ENCODE results near the gene FGF6. TPM values are rescaled to one million over a fixed set of nuclear protein-coding genes. Genes with fewer than 3 reads are reported as not detected.

The FGF6 gene, protein sequence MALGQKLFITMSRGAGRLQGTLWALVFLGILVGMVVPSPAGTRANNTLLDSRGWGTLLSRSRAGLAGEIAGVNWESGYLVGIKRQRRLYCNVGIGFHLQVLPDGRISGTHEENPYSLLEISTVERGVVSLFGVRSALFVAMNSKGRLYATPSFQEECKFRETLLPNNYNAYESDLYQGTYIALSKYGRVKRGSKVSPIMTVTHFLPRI
- not detected for total RNA-seq

DNA sequence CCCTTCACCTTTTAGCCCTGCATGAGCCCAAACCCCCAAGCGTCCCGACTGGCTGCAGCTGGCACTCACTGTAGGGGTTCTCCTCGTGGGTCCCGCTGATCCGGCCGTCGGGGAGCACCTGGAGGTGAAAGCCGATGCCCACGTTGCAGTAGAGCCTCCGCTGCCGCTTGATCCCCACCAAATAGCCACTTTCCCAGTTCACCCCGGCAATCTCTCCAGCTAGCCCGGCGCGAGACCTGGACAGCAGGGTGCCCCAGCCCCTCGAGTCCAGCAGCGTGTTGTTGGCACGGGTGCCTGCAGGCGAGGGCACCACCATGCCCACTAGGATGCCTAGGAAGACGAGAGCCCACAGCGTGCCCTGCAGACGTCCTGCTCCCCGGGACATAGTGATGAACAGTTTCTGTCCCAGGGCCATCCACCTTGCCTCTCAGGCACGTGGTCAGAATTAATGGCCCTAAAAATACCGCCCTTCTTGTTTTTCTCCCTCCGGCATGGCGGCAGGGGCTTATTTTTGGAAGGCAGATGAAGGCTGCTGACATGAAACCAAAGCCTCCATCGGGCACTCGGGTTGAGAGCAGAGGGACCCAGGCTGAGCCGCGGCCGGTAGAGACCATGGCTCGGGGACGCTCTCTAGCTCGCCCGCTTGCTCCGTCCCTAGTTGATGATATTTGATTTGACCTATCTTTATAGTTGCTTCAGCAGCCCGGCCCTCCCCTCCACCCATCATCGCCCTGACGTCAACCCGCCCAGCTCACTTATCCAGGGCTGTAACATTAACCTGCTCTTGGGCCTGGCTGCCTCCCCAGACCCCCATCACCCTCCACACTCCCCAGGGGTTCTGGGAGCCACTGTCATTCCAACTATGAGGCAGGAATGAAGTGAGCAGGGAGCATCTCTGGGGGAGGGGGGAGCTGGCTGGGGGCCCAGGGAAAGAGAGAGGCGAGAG, at the start of gene FGF6:
Gene FGF6 (minus strand): TSS at position 660 of the 946 bp plus-strand sequence. CDS start 245 bp downstream, at position 415.
- Histone ChIP-seq H3K4me1 (no peaks in the 10 kb centered on the region), H3K27ac (no peak within 1 kb of the TSS), H3K9me3 (no peaks in the 10 kb centered on the region), H3K36me3 (no peaks in the 10 kb centered on the region), H3K4me3 (no peak within 1 kb of the TSS), H3K27me3 (no peaks in the 10 kb centered on the region)
- intact Hi-C loops (cut with DNase I; ENCODE audit: low total_unique reads): no loop called here
- DNase-seq: no peak
- no peak for TF ChIP-seq POLR2A (IDR thresholded peaks at IDR 0.05)
- TF ChIP-seq, protein P1, sequence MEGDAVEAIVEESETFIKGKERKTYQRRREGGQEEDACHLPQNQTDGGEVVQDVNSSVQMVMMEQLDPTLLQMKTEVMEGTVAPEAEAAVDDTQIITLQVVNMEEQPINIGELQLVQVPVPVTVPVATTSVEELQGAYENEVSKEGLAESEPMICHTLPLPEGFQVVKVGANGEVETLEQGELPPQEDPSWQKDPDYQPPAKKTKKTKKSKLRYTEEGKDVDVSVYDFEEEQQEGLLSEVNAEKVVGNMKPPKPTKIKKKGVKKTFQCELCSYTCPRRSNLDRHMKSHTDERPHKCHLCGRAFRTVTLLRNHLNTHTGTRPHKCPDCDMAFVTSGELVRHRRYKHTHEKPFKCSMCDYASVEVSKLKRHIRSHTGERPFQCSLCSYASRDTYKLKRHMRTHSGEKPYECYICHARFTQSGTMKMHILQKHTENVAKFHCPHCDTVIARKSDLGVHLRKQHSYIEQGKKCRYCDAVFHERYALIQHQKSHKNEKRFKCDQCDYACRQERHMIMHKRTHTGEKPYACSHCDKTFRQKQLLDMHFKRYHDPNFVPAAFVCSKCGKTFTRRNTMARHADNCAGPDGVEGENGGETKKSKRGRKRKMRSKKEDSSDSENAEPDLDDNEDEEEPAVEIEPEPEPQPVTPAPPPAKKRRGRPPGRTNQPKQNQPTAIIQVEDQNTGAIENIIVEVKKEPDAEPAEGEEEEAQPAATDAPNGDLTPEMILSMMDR (IDR thresholded peaks at IDR 0.05): no peak

DNA sequence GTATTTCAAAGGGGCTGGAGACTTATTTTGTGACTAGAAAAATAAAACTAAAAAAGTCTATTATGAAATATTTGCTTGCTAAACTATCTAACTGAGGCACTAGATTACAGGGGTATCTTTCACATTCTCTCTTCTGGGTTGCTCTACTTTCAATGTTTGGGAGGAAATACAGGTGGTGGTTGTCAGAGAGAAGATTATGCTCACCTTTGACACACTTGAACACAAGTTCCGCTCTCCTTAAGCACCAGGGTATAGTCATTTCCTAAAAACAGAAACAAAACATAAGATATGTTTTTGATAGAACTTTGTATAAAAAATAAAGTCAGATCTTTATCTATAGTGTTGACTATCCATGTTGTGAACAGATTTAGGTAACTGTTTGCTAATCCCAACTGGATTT, 45.4 kb upstream of the FGF6 start:
- H3K27me3 ChIP-seq: no peaks in the 10 kb centered on the region
- H3K4me3 ChIP-seq: no peak overlapping the region
- no peaks in the 10 kb centered on the region for H3K4me1 ChIP-seq
- intact Hi-C loops (cut with DNase I; ENCODE audit: low total_unique reads): no loop called here
- H3K27ac ChIP-seq: no peak overlapping the region
- no peaks in the 10 kb centered on the region for H3K9me3 ChIP-seq
- no peak for DNase-seq
- H3K36me3 ChIP-seq: peaks cover 0 to 5% of the 10 kb centered on the region in 2 donors
- TF ChIP-seq POLR2A (IDR thresholded peaks at IDR 0.05): no peak
- TF ChIP-seq, protein P1 (IDR thresholded peaks at IDR 0.05): no peak

DNA sequence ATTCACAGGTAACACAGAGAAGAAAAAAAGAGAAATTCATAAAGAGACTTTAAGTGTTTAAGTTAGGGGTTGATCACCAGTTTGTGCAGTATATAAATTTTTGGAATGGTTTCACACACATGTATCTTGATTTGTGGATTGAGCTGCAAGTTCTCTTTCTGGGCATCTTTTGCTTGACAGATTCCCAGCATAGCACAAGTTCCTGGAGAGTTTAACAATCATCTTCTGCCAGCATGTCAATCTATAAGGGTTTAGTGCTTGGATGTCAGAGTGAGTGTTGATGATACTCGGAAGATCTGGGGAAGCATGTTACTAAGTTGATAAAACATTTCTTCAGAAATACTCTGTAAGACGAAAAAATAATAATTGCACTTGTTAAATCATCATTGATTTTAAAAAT, 43.9 kb upstream of the FGF6 start:
- H3K4me3 ChIP-seq: no peak overlapping the region
- H3K4me1 ChIP-seq: no peaks in the 10 kb centered on the region
- no peaks in the 10 kb centered on the region for H3K27me3 ChIP-seq
- DNase-seq: no peak
- intact Hi-C loops (cut with DNase I; ENCODE audit: low total_unique reads): no loop called here
- no peak overlapping the region for H3K27ac ChIP-seq
- TF ChIP-seq, protein P1 (IDR thresholded peaks at IDR 0.05): no peak
- no peak for TF ChIP-seq POLR2A (IDR thresholded peaks at IDR 0.05)
- peaks cover 0 to 5% of the 10 kb centered on the region in 2 donors for H3K36me3 ChIP-seq
- no peaks in the 10 kb centered on the region for H3K9me3 ChIP-seq

DNA sequence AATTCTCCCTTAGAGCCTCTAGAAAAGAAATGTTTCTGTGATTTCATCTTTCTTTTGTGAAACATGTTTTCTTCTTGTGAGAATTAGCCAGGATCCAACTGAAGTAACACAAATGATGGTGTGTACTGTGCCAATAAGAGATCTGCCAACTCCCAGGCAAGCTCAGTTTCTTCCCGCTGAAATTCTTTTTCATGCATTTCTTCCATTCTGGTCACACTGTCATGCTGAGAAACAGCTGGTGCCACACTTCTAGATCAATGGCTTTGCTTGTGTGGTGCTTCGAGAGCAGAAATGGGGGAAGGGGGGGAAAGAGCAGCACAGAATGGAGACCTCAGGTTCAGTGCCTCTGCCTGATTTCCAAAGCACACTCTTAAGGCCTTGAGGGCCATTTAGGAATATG, 41.4 kb upstream of the FGF6 start:
- intact Hi-C loops (cut with DNase I; ENCODE audit: low total_unique reads): no loop called here
- Histone ChIP-seq H3K4me1 (no peaks in the 10 kb centered on the region), H3K9me3 (no peaks in the 10 kb centered on the region), H3K27me3 (no peaks in the 10 kb centered on the region), H3K4me3 (no peak overlapping the region), H3K36me3 (peaks cover 0 to 4% of the 10 kb centered on the region in 2 donors), H3K27ac (no peak overlapping the region)
- no peak for DNase-seq
- no peak for TF ChIP-seq POLR2A (IDR thresholded peaks at IDR 0.05)
- TF ChIP-seq, protein P1 (IDR thresholded peaks at IDR 0.05): no peak

All from uterus (tissue), 4 donors.